ENCODE measurements around the gene RHCG. TPM values are rescaled to one million over a fixed set of nuclear protein-coding genes. Genes with fewer than 3 reads are reported as not detected.

Gene RHCG
- total RNA-seq, result not detected in 2 replicates

GRCh38 chr15:89496155-89497098 is at the start of gene RHCG:
RHCG (minus strand) TSS chr15:89496583; CDS start chr15:89496544, 39 bp downstream.

Other genes starting within 250 kb of the RHCG start
- gene POLG, start 161.8 kb downstream of the RHCG start, total RNA-seq, result 73.0 and 77.6 TPM in 2 replicates
- gene TICRR, start 78.9 kb upstream of the RHCG start, total RNA-seq, result 0.89 and 10.9 TPM in 2 replicates
- gene KIF7, start 158.9 kb upstream of the RHCG start, total RNA-seq, result 6.8 and 10.0 TPM in 2 replicates
- 0.13 TPM in 1 of 2 replicates, not detected in the other for gene PLIN1, start 182.8 kb upstream of the RHCG start, total RNA-seq
- gene PEX11A, start 194.2 kb upstream of the RHCG start, total RNA-seq, result 4.7 and 8.2 TPM in 2 replicates
- gene WDR93, start 194.2 kb upstream of the RHCG start, total RNA-seq, result 0.16 and 0.25 TPM in 2 replicates